OCI-LY1 (cell line): ENCODE data around the gene EPB41L2.

Source experiments
- H2AFZ ChIP-seq: fragments of 200-600 bp; sonication (generic), shearing (Covaris generic); 2 replicates; pipeline ENCODE4 v1.6.0; 2014; ENCODE audit warnings: antibody characterized with exemption, mild to moderate bottlenecking, low read length
- H3F3A ChIP-seq: fragments of 200-600 bp; sonication (generic), shearing (Covaris generic); 2 replicates; pipeline ENCODE4 v1.6.0; 2014; ENCODE audit warnings: mild to moderate bottlenecking, antibody characterized with exemption, low read length, moderate library complexity; ENCODE audit not compliant: insufficient read depth
- H3K27ac ChIP-seq: fragments of 200-600 bp; sonication (generic); 2 replicates; pipeline ENCODE4 v1.5.1; 2014; ENCODE audit warnings: low read length, mixed run types, mild to moderate bottlenecking, low read depth; ENCODE audit not compliant: poor library complexity, severe bottlenecking
- H3K27me3 ChIP-seq: fragments of 200-600 bp; sonication (generic); 2 replicates; pipeline ENCODE4 v1.6.0; 2014; ENCODE audit warnings: antibody characterized with exemption, mild to moderate bottlenecking, low read length, moderate library complexity; ENCODE audit not compliant: insufficient read depth
- H3K36me3 ChIP-seq: fragments of 200-600 bp; sonication (generic); 2 replicates; pipeline ENCODE4 v1.6.1; 2014; ENCODE audit warnings: mild to moderate bottlenecking, antibody characterized with exemption, low read length, moderate library complexity, mixed read lengths; ENCODE audit not compliant: insufficient read depth
- H3K4me1 ChIP-seq: fragments of 200-600 bp; sonication (generic); 2 replicates; pipeline ENCODE4 v1.5.1; 2014; ENCODE audit warnings: mild to moderate bottlenecking, low read length, moderate library complexity; ENCODE audit not compliant: insufficient read depth, severe bottlenecking
- H3K4me2 ChIP-seq: fragments of 200-600 bp; sonication (generic), shearing (Covaris generic); 2 replicates; pipeline ENCODE4 v1.6.1; 2014; ENCODE audit warnings: low read length
- H3K4me3 ChIP-seq: fragments of 200-600 bp; sonication (generic); 2 replicates; pipeline ENCODE4 v1.5.1; 2014; ENCODE audit warnings: low read length, low read depth, mild to moderate bottlenecking, mixed read lengths; ENCODE audit not compliant: poor library complexity, severe bottlenecking
- H3K79me2 ChIP-seq: fragments of 200-600 bp; shearing (Covaris generic); 2 replicates; pipeline ENCODE4 v1.6.1; 2016; ENCODE audit warnings: mixed run types, low read length, mixed read lengths; ENCODE audit not compliant: insufficient read depth
- H3K9ac ChIP-seq: fragments of 200-600 bp; sonication (generic), shearing (Covaris generic); 2 replicates; pipeline ENCODE4 v1.6.1; 2014; ENCODE audit warnings: mild to moderate bottlenecking, low read length, mixed read lengths
- H3K9me2 ChIP-seq: fragments of 200-600 bp; sonication (generic), shearing (Covaris generic); 2 replicates; pipeline ENCODE4 v1.6.1; 2014; ENCODE audit warnings: low read depth, mild to moderate bottlenecking, low read length, mixed read lengths
- H3K9me3 ChIP-seq: fragments of 200-600 bp; shearing (Covaris generic); 2 replicates; pipeline ENCODE4 v1.6.1; 2014; ENCODE audit warnings: low read length, mixed read lengths
- H4K20me1 ChIP-seq: fragments of 200-600 bp; sonication (generic), shearing (Covaris generic); 2 replicates; pipeline ENCODE4 v1.6.0; 2016; ENCODE audit warnings: mild to moderate bottlenecking, low read length; ENCODE audit not compliant: insufficient read depth
- EZH2 ChIP-seq: fragments of 200-600 bp; sonication (generic), shearing (Covaris generic); IDR thresholded peaks from 2 replicates; pipeline ENCODE4 v1.8.0; 2017; ENCODE audit warnings: borderline replicate concordance, mixed run types, mild to moderate bottlenecking, antibody characterized with exemption, low read length, moderate library complexity, mixed read lengths
- TF ChIP-seq, protein P1 (sequence below): fragments of 200-600 bp; sonication (generic), shearing (Covaris generic); IDR thresholded peaks from 2 replicates; pipeline ENCODE4 v1.5.1; 2017; ENCODE audit warnings: mild to moderate bottlenecking, antibody characterized with exemption, low read length, moderate library complexity, mixed read lengths

Gene EPB41L2

DNA sequence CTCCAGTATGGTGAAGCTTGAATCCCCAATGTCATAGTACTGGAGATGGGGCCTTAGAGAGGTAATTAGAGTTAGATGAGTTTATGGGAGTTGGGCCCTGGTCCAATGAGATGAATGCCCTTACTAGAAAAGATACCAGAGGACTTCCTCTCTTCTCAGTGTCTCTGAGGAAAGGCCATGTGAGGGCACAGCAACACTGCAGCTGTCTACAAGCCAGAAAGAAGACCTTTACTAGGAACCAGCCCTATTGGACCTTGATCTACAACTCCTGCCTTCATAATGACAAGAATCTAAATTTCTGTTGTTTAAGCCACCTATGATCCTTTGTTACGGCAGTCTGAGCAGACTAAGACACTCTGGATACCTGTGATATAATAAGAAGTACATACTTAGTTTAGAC lies 40.9 kb upstream of the EPB41L2 start:
- H2AFZ ChIP-seq = no peak overlapping the region
- TF ChIP-seq EZH2 = no peak
- TF ChIP-seq, protein P1, sequence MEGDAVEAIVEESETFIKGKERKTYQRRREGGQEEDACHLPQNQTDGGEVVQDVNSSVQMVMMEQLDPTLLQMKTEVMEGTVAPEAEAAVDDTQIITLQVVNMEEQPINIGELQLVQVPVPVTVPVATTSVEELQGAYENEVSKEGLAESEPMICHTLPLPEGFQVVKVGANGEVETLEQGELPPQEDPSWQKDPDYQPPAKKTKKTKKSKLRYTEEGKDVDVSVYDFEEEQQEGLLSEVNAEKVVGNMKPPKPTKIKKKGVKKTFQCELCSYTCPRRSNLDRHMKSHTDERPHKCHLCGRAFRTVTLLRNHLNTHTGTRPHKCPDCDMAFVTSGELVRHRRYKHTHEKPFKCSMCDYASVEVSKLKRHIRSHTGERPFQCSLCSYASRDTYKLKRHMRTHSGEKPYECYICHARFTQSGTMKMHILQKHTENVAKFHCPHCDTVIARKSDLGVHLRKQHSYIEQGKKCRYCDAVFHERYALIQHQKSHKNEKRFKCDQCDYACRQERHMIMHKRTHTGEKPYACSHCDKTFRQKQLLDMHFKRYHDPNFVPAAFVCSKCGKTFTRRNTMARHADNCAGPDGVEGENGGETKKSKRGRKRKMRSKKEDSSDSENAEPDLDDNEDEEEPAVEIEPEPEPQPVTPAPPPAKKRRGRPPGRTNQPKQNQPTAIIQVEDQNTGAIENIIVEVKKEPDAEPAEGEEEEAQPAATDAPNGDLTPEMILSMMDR = no peak
- no peaks in the 10 kb centered on the region for H3K9me3 ChIP-seq
- no peaks in the 10 kb centered on the region for H3K4me1 ChIP-seq
- no peak overlapping the region for H3K4me2 ChIP-seq
- no peak overlapping the region for H3K27ac ChIP-seq
- H3K4me3 ChIP-seq = no peak overlapping the region
- H3K9ac ChIP-seq = no peak overlapping the region
- H3F3A ChIP-seq = no peaks in the 10 kb centered on the region
- H4K20me1 ChIP-seq = no peaks in the 10 kb centered on the region
- no peaks in the 10 kb centered on the region for H3K36me3 ChIP-seq
- H3K79me2 ChIP-seq = no peaks in the 10 kb centered on the region
- no peaks in the 10 kb centered on the region for H3K27me3 ChIP-seq
- H3K9me2 ChIP-seq = no peaks in the 10 kb centered on the region

- no peaks in the 10 kb centered on the region for H3K9me2 ChIP-seq
- no peaks in the 10 kb centered on the region for H3K4me1 ChIP-seq
- no peak overlapping the region for H3K27ac ChIP-seq
- H4K20me1 ChIP-seq = no peaks in the 10 kb centered on the region
- no peaks in the 10 kb centered on the region for H3K79me2 ChIP-seq
- H3K27me3 ChIP-seq = no peaks in the 10 kb centered on the region
- H3F3A ChIP-seq = no peaks in the 10 kb centered on the region
- no peaks in the 10 kb centered on the region for H3K9me3 ChIP-seq
- no peak overlapping the region for H3K4me2 ChIP-seq
- H3K36me3 ChIP-seq = no peaks in the 10 kb centered on the region
- TF ChIP-seq EZH2 = no peak
- TF ChIP-seq, protein P1 = no peak
- H3K4me3 ChIP-seq = no peak overlapping the region
- no peak overlapping the region for H3K9ac ChIP-seq
- no peak overlapping the region for H2AFZ ChIP-seq
Measured at GRCh38 chr6:131103296-131103695, 40.3 kb upstream of the EPB41L2 start.

- TF ChIP-seq EZH2 = no peak
- TF ChIP-seq, protein P1 = no peak
Measured at GRCh38 chr6:131101911-131102680, 39.1 kb upstream of the EPB41L2 start.

More at GRCh38 chr6:131101911-131102680, 39.1 kb upstream of the EPB41L2 start:
- Histone ChIP-seq H3K9me2 (no peaks in the 10 kb centered on the region), H3K79me2 (no peaks in the 10 kb centered on the region), H4K20me1 (no peaks in the 10 kb centered on the region), H3K4me2 (no peak overlapping the region), H3K4me3 (no peak overlapping the region), H3K36me3 (no peaks in the 10 kb centered on the region), H3K27ac (no peak overlapping the region), H3K9ac (no peak overlapping the region), H3K27me3 (no peaks in the 10 kb centered on the region), H3F3A (no peaks in the 10 kb centered on the region), H2AFZ (no peak overlapping the region), H3K4me1 (no peaks in the 10 kb centered on the region), H3K9me3 (no peaks in the 10 kb centered on the region)
